CD14-positive monocyte (primary cell): ENCODE measurements around the gene CHRNB4. TPM values are rescaled to one million over a fixed set of nuclear protein-coding genes. Genes with fewer than 3 reads are reported as not detected.

ENCODE experiments used
- DNase-seq, 3 donors: peaks; one replicate each; pipeline ENCODE4 v3.0.0-alpha.2; 2011 to 2022
- H2AFZ ChIP-seq: 2 replicates; pipeline ENCODE4 v1.6.0; 2012; ENCODE audit warnings: mild to moderate bottlenecking, low read depth, low read length, inconsistent platforms; ENCODE audit not compliant: insufficient read depth, poor library complexity, severe bottlenecking
- H3K27ac ChIP-seq, 2 donors: 1 replicate in 1 of 2; 2 replicates in 1 of 2; pipeline ENCODE4 v1.5.1; 2012 to 2013; ENCODE audit warnings: low read length in 2 of 2, control low read depth in 1 of 2, inconsistent platforms in 1 of 2, low read depth in 1 of 2, mild to moderate bottlenecking in 1 of 2
- H3K27me3 ChIP-seq, 2 donors: one replicate each; pipeline versions ENCODE4 v1.6.0 to v1.6.1; 2011 to 2013; ENCODE audit warnings: low read length in 2 of 2; ENCODE audit not compliant: control insufficient read depth in 2 of 2, insufficient read depth in 2 of 2
- H3K36me3 ChIP-seq, 2 donors: replicated peaks in 1 of 2; 1 replicate in 1 of 2; 2 replicates in 1 of 2; pipeline versions ENCODE4 v1.5.1 to v1.6.1; 2012 to 2013; ENCODE audit warnings: low read length in 2 of 2, control low read depth in 1 of 2, inconsistent platforms in 1 of 2, mild to moderate bottlenecking in 1 of 2; ENCODE audit not compliant: insufficient read depth in 2 of 2, control insufficient read depth in 1 of 2
- H3K4me1 ChIP-seq, 2 donors: 1 replicate in 1 of 2; 2 replicates in 1 of 2; pipeline versions ENCODE4 v1.5.1 to v1.6.1; 2012 to 2013; ENCODE audit warnings: low read length in 2 of 2, control low read depth in 1 of 2, inconsistent platforms in 1 of 2, mild to moderate bottlenecking in 1 of 2, moderate library complexity in 1 of 2; ENCODE audit not compliant: insufficient read depth in 2 of 2, control insufficient read depth in 1 of 2
- H3K4me2 ChIP-seq: replicated peaks from 2 replicates; pipeline ENCODE3; 2012; ENCODE audit warnings: low read length, moderate library complexity, mild to moderate bottlenecking; ENCODE audit not compliant: poor library complexity, severe bottlenecking; ENCODE audit errors: extremely low read depth
- H3K4me3 ChIP-seq, 3 experiments: fragments of 200-600 bp in 1 of 3; sonication (generic) in 1 of 3; replicated peaks in 1 of 3; 1 replicate in 2 of 3; 2 replicates in 1 of 3; pipeline ENCODE4 v1.5.1; 2011 to 2013; ENCODE audit warnings: low read length in 3 of 3, mild to moderate bottlenecking in 3 of 3, control low read depth in 2 of 3, low read depth in 2 of 3, inconsistent platforms in 1 of 3, moderate library complexity in 1 of 3
- H3K79me2 ChIP-seq: 2 replicates; pipeline ENCODE4 v1.6.0; 2012; ENCODE audit warnings: mild to moderate bottlenecking, control low read depth, inconsistent platforms, low read length, moderate library complexity; ENCODE audit not compliant: insufficient read depth
- H3K9ac ChIP-seq: 2 replicates; pipeline ENCODE4 v1.6.0; 2017; ENCODE audit warnings: low read length, mild to moderate bottlenecking; ENCODE audit not compliant: insufficient read depth, poor library complexity, severe bottlenecking
- H3K9me3 ChIP-seq, 2 donors: replicated peaks in 1 of 2; 1 replicate in 1 of 2; 2 replicates in 1 of 2; pipeline versions ENCODE4 v1.5.1 to v1.6.1; 2012 to 2013; ENCODE audit warnings: low read length in 2 of 2, control low read depth in 1 of 2; ENCODE audit not compliant: control insufficient read depth in 1 of 2, insufficient read depth in 1 of 2
- H4K20me1 ChIP-seq: 2 replicates; pipeline ENCODE4 v1.6.0; 2012; ENCODE audit warnings: mild to moderate bottlenecking, low read length, control low read depth, moderate library complexity; ENCODE audit not compliant: insufficient read depth
- H3K27ac Mint-ChIP-seq, 7 donors: one replicate each; pipeline ENCODE4 v1.8.0; 2020; ENCODE audit warnings: mild to moderate bottlenecking in 7 of 7, mixed read lengths in 7 of 7, moderate library complexity in 6 of 7, inconsistent platforms in 2 of 7
- H3K27me3 Mint-ChIP-seq, 3 donors: one replicate each; pipeline ENCODE4 v1.8.0; 2021 to 2022; ENCODE audit warnings: low read depth in 3 of 3, mild to moderate bottlenecking in 3 of 3, mixed read lengths in 3 of 3, moderate library complexity in 3 of 3, inconsistent platforms in 1 of 3
- H3K36me3 Mint-ChIP-seq, 2 donors: one replicate each; pipeline ENCODE4 v1.8.0; 2020; ENCODE audit warnings: mixed read lengths in 2 of 2, inconsistent platforms in 1 of 2, mild to moderate bottlenecking in 1 of 2
- H3K4me1 Mint-ChIP-seq: one replicate; pipeline ENCODE4 v1.8.0; 2020; ENCODE audit warnings: mild to moderate bottlenecking, mixed read lengths
- H3K4me3 Mint-ChIP-seq, 2 donors: one replicate each; pipeline ENCODE4 v1.8.0; 2020; ENCODE audit warnings: mild to moderate bottlenecking in 2 of 2, mixed read lengths in 2 of 2, moderate library complexity in 1 of 2
- H3K9me3 Mint-ChIP-seq, 7 donors: one replicate each; pipeline ENCODE4 v1.8.0; 2020 to 2022; ENCODE audit warnings: mixed read lengths in 7 of 7, mild to moderate bottlenecking in 6 of 7, moderate library complexity in 6 of 7, inconsistent platforms in 2 of 7
- WGBS: methylation state at CpG from one replicate; pipeline ENCODE4 v1.1.5; 2013; ENCODE audit warnings: missing lambda C conversion rate; ENCODE audit not compliant: insufficient coverage; 5-methylcytosine and 5-hydroxymethylcytosine counted together
- intact Hi-C, 2 donors: fragments of 100-400 bp; cut with micrococcal nuclease; formaldehyde crosslinking; loops; one replicate each; pipeline versions ENCODE4 v1.15.0 to v1.15.1; 2023
- polyA plus RNA-seq, 3 donors: library from polyadenylated mRNA; depleted of rRNA in 1 of 3; unstranded in 2 of 3; stranded (reverse) in 1 of 3; fragments of 300-500 nt in 2 of 3; fragments of >200 nt in 1 of 3; fragmentation: Illumina TruSeq in 2 of 3; gene quantifications; 1 replicate in 2 of 3; 2 replicates in 1 of 3; pipeline ENCODE4 v1.2.3, GENCODE V29; 2012 to 2021
- TF ChIP-seq, protein P1 (sequence below): fragments of 200-600 bp; IDR thresholded peaks from one replicate; pipeline ENCODE4 v1.8.0; 2022; ENCODE audit warnings: antibody characterized with exemption, mild to moderate bottlenecking

Gene CHRNB4
- polyA plus RNA-seq, 3 donors, result not detected

DNA sequence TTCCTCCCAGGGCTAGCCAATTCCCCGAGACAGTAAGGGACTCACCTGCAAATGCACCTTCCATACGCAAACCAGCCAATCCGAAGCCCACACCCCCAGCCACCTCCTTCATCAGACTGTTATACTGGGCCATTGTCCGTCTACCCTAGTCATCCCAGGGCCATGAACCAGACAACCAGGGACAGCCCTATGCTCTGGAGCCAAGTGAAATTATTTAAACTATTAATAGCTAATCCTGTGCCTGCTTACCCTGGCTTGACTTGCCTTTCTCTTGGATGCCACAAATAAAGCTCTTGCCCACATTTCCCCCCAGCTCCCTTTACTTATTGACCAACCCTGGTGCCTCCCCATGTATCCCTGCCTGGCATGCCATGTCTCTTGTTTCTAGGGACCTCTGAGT, 4.0 kb upstream of the CHRNB4 start:
- H3K4me1 ChIP-seq, result peaks cover 9 to 12% of the 10 kb centered on the region in 2 donors
- H3K79me2 ChIP-seq, result no peaks in the 10 kb centered on the region
- no peak overlapping the region for H3K4me2 ChIP-seq
- H3K9me3 ChIP-seq, result no peaks in the 10 kb centered on the region
- intact Hi-C loops, result no loop called here
- 100% methylated on average over 4 of the region's 4 CpGs for WGBS
- H2AFZ ChIP-seq, result no peak overlapping the region
- H4K20me1 ChIP-seq, result no peaks in the 10 kb centered on the region
- no peaks in the 10 kb centered on the region for H3K36me3 Mint-ChIP-seq
- H3K27ac ChIP-seq, result no peak overlapping the region
- no peak overlapping the region for H3K27ac Mint-ChIP-seq
- H3K27me3 ChIP-seq, result peaks cover 0 to 16% of the 10 kb centered on the region in 2 donors
- no peak overlapping the region for H3K9ac ChIP-seq
- no peak overlapping the region for H3K4me3 Mint-ChIP-seq
- H3K9me3 Mint-ChIP-seq, result peaks cover 0 to 5% (median 0%) of the 10 kb centered on the region in 7 donors
- no peak for DNase-seq
- H3K4me1 Mint-ChIP-seq, result peaks cover 14% of the 10 kb centered on the region
- TF ChIP-seq, protein P1, sequence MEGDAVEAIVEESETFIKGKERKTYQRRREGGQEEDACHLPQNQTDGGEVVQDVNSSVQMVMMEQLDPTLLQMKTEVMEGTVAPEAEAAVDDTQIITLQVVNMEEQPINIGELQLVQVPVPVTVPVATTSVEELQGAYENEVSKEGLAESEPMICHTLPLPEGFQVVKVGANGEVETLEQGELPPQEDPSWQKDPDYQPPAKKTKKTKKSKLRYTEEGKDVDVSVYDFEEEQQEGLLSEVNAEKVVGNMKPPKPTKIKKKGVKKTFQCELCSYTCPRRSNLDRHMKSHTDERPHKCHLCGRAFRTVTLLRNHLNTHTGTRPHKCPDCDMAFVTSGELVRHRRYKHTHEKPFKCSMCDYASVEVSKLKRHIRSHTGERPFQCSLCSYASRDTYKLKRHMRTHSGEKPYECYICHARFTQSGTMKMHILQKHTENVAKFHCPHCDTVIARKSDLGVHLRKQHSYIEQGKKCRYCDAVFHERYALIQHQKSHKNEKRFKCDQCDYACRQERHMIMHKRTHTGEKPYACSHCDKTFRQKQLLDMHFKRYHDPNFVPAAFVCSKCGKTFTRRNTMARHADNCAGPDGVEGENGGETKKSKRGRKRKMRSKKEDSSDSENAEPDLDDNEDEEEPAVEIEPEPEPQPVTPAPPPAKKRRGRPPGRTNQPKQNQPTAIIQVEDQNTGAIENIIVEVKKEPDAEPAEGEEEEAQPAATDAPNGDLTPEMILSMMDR, result no peak
- H3K36me3 ChIP-seq, result no peaks in the 10 kb centered on the region
- no peak overlapping the region for H3K4me3 ChIP-seq
- H3K27me3 Mint-ChIP-seq, result peaks cover 14 to 26% (median 16%) of the 10 kb centered on the region in 3 donors

DNA sequence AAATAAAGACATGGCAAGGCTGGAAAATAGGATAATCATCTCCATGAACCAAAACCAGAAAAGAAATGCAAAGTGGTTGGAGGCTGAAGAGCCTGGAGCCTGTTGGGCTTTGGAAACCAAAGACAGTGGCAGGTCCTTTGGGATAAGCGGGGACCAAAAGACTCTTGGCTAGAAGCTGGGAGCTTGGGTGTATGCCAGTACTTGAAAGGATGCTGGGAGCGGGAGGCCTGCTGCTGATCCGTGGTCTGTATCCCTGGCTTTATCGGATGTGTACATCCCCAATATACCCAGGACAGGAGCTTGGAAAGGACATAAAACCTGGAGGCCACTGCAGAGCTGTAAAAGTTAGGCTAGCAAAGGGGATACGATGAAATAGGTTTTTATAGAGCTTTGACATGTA, 1.3 kb upstream of the CHRNB4 start:
- 90% methylated on average over 2 of the region's 5 CpGs for WGBS
- H3K9me3 ChIP-seq, result no peaks in the 10 kb centered on the region
- no peak overlapping the region for H3K27ac ChIP-seq
- H3K4me2 ChIP-seq, result no peak overlapping the region
- Mint-ChIP-seq H3K36me3 (no peaks in the 10 kb centered on the region), H3K27me3 (peaks cover 16 to 25% (median 19%) of the 10 kb centered on the region in 3 donors), H3K4me1 (peaks cover 14% of the 10 kb centered on the region), H3K27ac (no peak overlapping the region), H3K9me3 (peaks cover 0 to 5% (median 0%) of the 10 kb centered on the region in 7 donors), H3K4me3 (peak overlapping the region in 1 of 2 donors; percentile 13)
- H3K9ac ChIP-seq, result no peak overlapping the region
- intact Hi-C loops, result no loop called here
- no peaks in the 10 kb centered on the region for H3K36me3 ChIP-seq
- H3K27me3 ChIP-seq, result peaks cover 0 to 21% of the 10 kb centered on the region in 2 donors
- H3K4me3 ChIP-seq, result no peak overlapping the region
- DNase-seq, result no peak
- H2AFZ ChIP-seq, result no peak overlapping the region
- no peaks in the 10 kb centered on the region for H3K79me2 ChIP-seq
- TF ChIP-seq, protein P1, result no peak
- peaks cover 9 to 12% of the 10 kb centered on the region in 2 donors for H3K4me1 ChIP-seq
- no peaks in the 10 kb centered on the region for H4K20me1 ChIP-seq
